Left lung (tissue), 10 donors: Measurements from ENCODE around the gene GRAMD4. TPM values are rescaled to one million over a fixed set of nuclear protein-coding genes. Genes with fewer than 3 reads are reported as not detected.

ENCODE experiments used
- ATAC-seq: fragments of 200-7000 bp; cut with Tn5 transposase; one replicate; pipeline ENCODE4 v1.9.1; 2020; ENCODE audit warnings: moderate library complexity
- DNase-seq, 4 donors: peaks; one replicate each; pipeline ENCODE4 v3.0.0-alpha.2; 2013 to 2020
- H3K27ac ChIP-seq, 2 donors: fragments of 200-600 bp; sonication (generic) in 1 of 2; one replicate each; pipeline versions ENCODE4 v1.5.0 to v1.8.0; 2020 to 2021
- H3K27me3 ChIP-seq, 2 donors: fragments of 200-600 bp; sonication (generic) in 1 of 2; one replicate each; pipeline versions ENCODE4 v1.5.0 to v1.8.0; 2020 to 2021
- H3K36me3 ChIP-seq, 2 donors: fragments of 200-600 bp; sonication (generic) in 1 of 2; one replicate each; pipeline versions ENCODE4 v1.5.0 to v1.8.0; 2020 to 2021
- H3K4me1 ChIP-seq, 2 donors: fragments of 200-600 bp; one replicate each; pipeline ENCODE4 v1.8.0; 2021
- H3K4me3 ChIP-seq, 2 donors: fragments of 200-600 bp; sonication (generic) in 1 of 2; one replicate each; pipeline versions ENCODE4 v1.5.0 to v1.8.0; 2020 to 2021; ENCODE audit warnings: mild to moderate bottlenecking in 1 of 2
- H3K9me3 ChIP-seq, 2 donors: fragments of 200-600 bp; sonication (generic) in 1 of 2; one replicate each; pipeline versions ENCODE4 v1.5.0 to v1.8.0; 2020 to 2021
- CTCF ChIP-seq, 2 donors: fragments of 200-600 bp; sonication (generic) in 1 of 2; IDR thresholded peaks; one replicate each; pipeline versions ENCODE4 v1.5.0 to v1.8.0; 2021; ENCODE audit warnings: antibody characterized with exemption in 2 of 2
- intact Hi-C, 2 donors: fragments of 100-400 bp; cut with DNase I; formaldehyde crosslinking; loops; one replicate each; pipeline versions ENCODE4 v1.11.2 to v1.14.2; 2022
- polyA plus RNA-seq, 6 donors: library from polyadenylated mRNA; unstranded; fragments of 120-200 nt; gene quantifications; one replicate each; pipeline ENCODE4 v1.2.1, GENCODE V29; 2013; ENCODE audit not compliant: insufficient read length in 6 of 6
- total RNA-seq, 2 donors: library from RNA; stranded (reverse); fragmentation: NEBNext Ultra II Directional; extraction: Animal tissue kit (Norgen Biotek cat#: 25700); gene quantifications; one replicate each; pipeline ENCODE4 v1.2.1, GENCODE V29; 2021
- donor health status: DM: no; HTN: yes; CAD: no.
- donor health status: DM: no; HTN: no; CAD: no.

The GRAMD4 gene
- total and polyA plus RNA-seq, 8 donors = 25.2 to 78.2 (median 36.6) TPM

GRCh38 chr22:46635756-46636155 is 15.6 kb downstream of the GRAMD4 start:
- peak; percentile 26 for ATAC-seq

GRCh38 chr22:46636221-46637002 is 16.2 kb downstream of the GRAMD4 start:
- ATAC-seq = no peak
- TF ChIP-seq CTCF (IDR thresholded peaks at IDR 0.05) = no peak
- H3K4me1 ChIP-seq = peaks cover 0 to 6% of the 10 kb centered on the region in 2 donors
- no peaks in the 10 kb centered on the region for H3K27me3 ChIP-seq
- peak in 1 of 4 donors; percentile 63 for DNase-seq
- no peak overlapping the region for H3K27ac ChIP-seq
- peaks cover 0 to 16% of the 10 kb centered on the region in 2 donors for H3K36me3 ChIP-seq
- H3K9me3 ChIP-seq = no peaks in the 10 kb centered on the region
- H3K4me3 ChIP-seq = no peak overlapping the region
- intact Hi-C loops = no loop called here

More at GRCh38 chr22:46635756-46636155, 15.6 kb downstream of the GRAMD4 start:
- H3K36me3 ChIP-seq = peaks cover 0 to 20% of the 10 kb centered on the region in 2 donors
- H3K27ac ChIP-seq = no peak overlapping the region
- no peak overlapping the region for H3K4me3 ChIP-seq
- intact Hi-C loops = no loop called here
- peaks cover 0 to 6% of the 10 kb centered on the region in 2 donors for H3K4me1 ChIP-seq
- H3K27me3 ChIP-seq = no peaks in the 10 kb centered on the region
- peak in 1 of 4 donors; percentile 54 for DNase-seq
- no peak for TF ChIP-seq CTCF (IDR thresholded peaks at IDR 0.05)
- no peaks in the 10 kb centered on the region for H3K9me3 ChIP-seq

GRCh38 chr22:46637711-46638600 is 17.8 kb downstream of the GRAMD4 start:
- peaks cover 0 to 6% of the 10 kb centered on the region in 2 donors for H3K4me1 ChIP-seq
- H3K27ac ChIP-seq = no peak overlapping the region
- intact Hi-C loops = no loop called here
- H3K27me3 ChIP-seq = no peaks in the 10 kb centered on the region
- peak in 1 of 4 donors; percentile 63 for DNase-seq
- no peak for ATAC-seq
- H3K36me3 ChIP-seq = peaks cover 0 to 16% of the 10 kb centered on the region in 2 donors
- H3K4me3 ChIP-seq = no peak overlapping the region
- no peaks in the 10 kb centered on the region for H3K9me3 ChIP-seq
- no peak for TF ChIP-seq CTCF (IDR thresholded peaks at IDR 0.05)

GRCh38 chr22:46638601-46639431 is 18.6 kb downstream of the GRAMD4 start:
- Histone ChIP-seq H3K4me1 (peaks cover 0 to 6% of the 10 kb centered on the region in 2 donors), H3K9me3 (no peaks in the 10 kb centered on the region)

More at GRCh38 chr22:46638601-46639431, 18.6 kb downstream of the GRAMD4 start:
- DNase-seq (peak in 3 of 4 donors; percentile 21 to 52 (median 36)), ATAC-seq (peak; percentile 27)
- Histone ChIP-seq H3K27me3 (no peaks in the 10 kb centered on the region), H3K4me3 (no peak overlapping the region), H3K27ac (no peak overlapping the region), H3K36me3 (peaks cover 0 to 16% of the 10 kb centered on the region in 2 donors)
- no peak for TF ChIP-seq CTCF (IDR thresholded peaks at IDR 0.05)
- intact Hi-C loops = no loop called here
